Kidney (tissue), 14 donors: ENCODE results near the gene WBP1L. TPM values are rescaled to one million over a fixed set of nuclear protein-coding genes. Genes with fewer than 3 reads are reported as not detected.

Source experiments
- DNase-seq, 5 donors: peaks; one replicate each; pipeline ENCODE4 v3.0.0-alpha.2; 2013 to 2020
- FAIRE-seq: peaks from 2 replicates; lab custom pipeline; 2012; peaks lifted over from hg19 to GRCh38; lab: Jason Lieb, UNC
- H3K27ac ChIP-seq, 2 donors: one replicate each; pipeline ENCODE4 v1.7.0; 2013; ENCODE audit warnings: low read depth in 2 of 2, low read length in 2 of 2, inconsistent platforms in 1 of 2
- H3K27me3 ChIP-seq: one replicate; pipeline ENCODE4 v1.7.1; 2013; ENCODE audit warnings: low read length, inconsistent platforms; ENCODE audit not compliant: control insufficient read depth, insufficient read depth
- H3K36me3 ChIP-seq, 3 donors: one replicate each; pipeline versions ENCODE4 v1.7.0 to v1.7.1; 2013; ENCODE audit warnings: low read length in 3 of 3, control low read depth in 1 of 3, inconsistent platforms in 1 of 3; ENCODE audit not compliant: insufficient read depth in 3 of 3, control insufficient read depth in 2 of 3
- H3K4me1 ChIP-seq, 3 donors: one replicate each; pipeline versions ENCODE4 v1.7.0 to v1.7.1; 2013; ENCODE audit warnings: low read length in 3 of 3, inconsistent platforms in 1 of 3, low read depth in 1 of 3; ENCODE audit not compliant: control insufficient read depth in 2 of 3, insufficient read depth in 2 of 3
- H3K4me3 ChIP-seq, 3 donors: one replicate each; pipeline versions ENCODE4 v1.7.0 to v1.8.1; 2013; ENCODE audit warnings: low read length in 3 of 3, control low read depth in 1 of 3, inconsistent platforms in 1 of 3
- H3K9ac ChIP-seq, 3 donors: one replicate each; pipeline versions ENCODE4 v1.7.0 to v1.7.1; 2013; ENCODE audit warnings: low read length in 3 of 3, control low read depth in 1 of 3, inconsistent platforms in 1 of 3
- H3K9me3 ChIP-seq, 3 donors: one replicate each; pipeline versions ENCODE4 v1.7.0 to v1.7.1; 2013; ENCODE audit warnings: low read length in 3 of 3, control low read depth in 1 of 3, inconsistent platforms in 1 of 3; ENCODE audit not compliant: control insufficient read depth in 2 of 3, insufficient read depth in 1 of 3
- CTCF ChIP-seq: IDR thresholded peaks from 3 replicates; pipeline ENCODE4 v1.5.1; 2012; ENCODE audit warnings: mild to moderate bottlenecking, moderate library complexity, borderline replicate concordance; ENCODE audit not compliant: insufficient read depth; ENCODE audit errors: extremely low read depth
- intact Hi-C: fragments of 100-400 bp; cut with DNase I; formaldehyde crosslinking; loops from one replicate; pipeline ENCODE4 v1.11.1; 2022
- polyA plus RNA-seq: library from polyadenylated mRNA; stranded (reverse); fragments of 350-450 nt; fragmentation: Illumina TruSeq; extraction: RNeasy Lipid Tissue Mini Kit (QIAGEN cat#74804); gene quantifications from one replicate; pipeline ENCODE4 v1.2.3, GENCODE V29; 2014; ENCODE audit warnings: low read depth, low replicate concordance; ENCODE audit not compliant: insufficient read depth
- total RNA-seq: library from RNA; stranded (reverse); fragmentation: NEBNext Ultra II Directional; extraction: Animal tissue kit (Norgen Biotek cat#: 25700); gene quantifications from one replicate; pipeline ENCODE4 v1.2.1, GENCODE V29; 2021
- donor health status: control.
- donor health status: control.
- donor health status: control.
- donor health status: control.
- donor health status: control.
- donor health status: DM: yes; HTN: yes; CAD: no.
- donor health status: Normal renal cell carcinoma (clear cell type).

WBP1L gene
- total and polyA plus RNA-seq, 2 donors from 2014 or later = 27.8 to 55.7 TPM

GRCh38 chr10:102761981-102762380 is 18.2 kb downstream of the WBP1L start:
- Histone ChIP-seq H3K9me3 (no peaks in the 10 kb centered on the region), H3K9ac (no peak overlapping the region), H3K4me3 (no peak overlapping the region), H3K27ac (no peak overlapping the region), H3K27me3 (no peaks in the 10 kb centered on the region), H3K4me1 (peaks cover 13 to 36% (median 24%) of the 10 kb centered on the region in 3 donors), H3K36me3 (no peaks in the 10 kb centered on the region)
- FAIRE-seq (no peak), DNase-seq (no peak)
- TF ChIP-seq CTCF = no peak
- intact Hi-C loops = no loop called here

GRCh38 chr10:102762401-102763015 is 18.8 kb downstream of the WBP1L start:
- no peaks in the 10 kb centered on the region for H3K36me3 ChIP-seq
- FAIRE-seq (no peak), DNase-seq (no peak)
- intact Hi-C loops = no loop called here
- H3K4me3 ChIP-seq = no peak overlapping the region
- H3K4me1 ChIP-seq = peaks cover 13 to 40% (median 27%) of the 10 kb centered on the region in 3 donors
- peak overlapping the region in 1 of 2 donors; percentile 1 for H3K27ac ChIP-seq
- no peaks in the 10 kb centered on the region for H3K27me3 ChIP-seq
- no peak overlapping the region for H3K9ac ChIP-seq
- TF ChIP-seq CTCF = no peak
- no peaks in the 10 kb centered on the region for H3K9me3 ChIP-seq

- peak in 1 of 5 donors; percentile 34 for DNase-seq
- Histone ChIP-seq H3K36me3 (no peaks in the 10 kb centered on the region), H3K9ac (no peak overlapping the region), H3K9me3 (no peaks in the 10 kb centered on the region), H3K27me3 (no peaks in the 10 kb centered on the region), H3K4me1 (peaks cover 13 to 40% (median 31%) of the 10 kb centered on the region in 3 donors), H3K4me3 (no peak overlapping the region), H3K27ac (peak overlapping the region in 1 of 2 donors; percentile 1)
- no peak for FAIRE-seq
- TF ChIP-seq CTCF = no peak
- intact Hi-C loops = no loop called here
These were observed 19.4 kb downstream of the WBP1L start for GRCh38 chr10:102763037-102763607.
